ENCODE data around the gene TDG.

The TDG gene

DNA sequence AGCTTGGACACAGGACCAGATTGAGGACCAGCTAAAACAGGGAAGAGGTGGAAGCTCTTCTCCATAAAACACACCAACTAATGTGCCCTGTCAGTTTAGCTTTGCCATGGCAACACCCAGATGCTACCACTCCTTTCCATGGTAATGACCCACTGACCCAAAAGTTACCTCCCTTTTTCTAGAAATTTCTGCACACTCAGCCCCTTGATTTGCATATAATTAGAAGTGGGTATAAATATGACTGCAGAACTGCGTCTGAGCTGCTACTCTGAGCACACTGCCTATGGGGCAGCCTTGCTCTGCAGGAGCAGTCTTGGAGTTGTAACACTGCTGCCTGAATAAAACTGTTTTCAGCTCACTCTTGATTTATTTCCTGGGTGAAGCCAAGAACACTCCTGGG is 3.2 kb upstream of the TDG start:
- no peak for ATAC-seq
- no peak for TF ChIP-seq ZC3H10 (CRISPR knock-in tag; IDR thresholded peaks at IDR 0.05)
- no peak for TF ChIP-seq RARB (CRISPR knock-in tag; IDR thresholded peaks at IDR 0.05)
- TF ChIP-seq ESRRG (CRISPR knock-in tag; IDR thresholded peaks at IDR 0.05), result no peak
- no peak for TF ChIP-seq PPARA (CRISPR knock-in tag; IDR thresholded peaks at IDR 0.05; ENCODE audit: borderline replicate concordance)
- no peak for TF ChIP-seq ZFP3 (CRISPR knock-in tag; IDR thresholded peaks at IDR 0.05)
- no peak for TF ChIP-seq GLIS3 (CRISPR knock-in tag; IDR thresholded peaks at IDR 0.05)
- no peak for TF ChIP-seq ZNF565 (CRISPR knock-in tag; conservative IDR thresholded peaks at IDR 0.05; ENCODE audit: low read depth)
- TF ChIP-seq ARNTL (CRISPR knock-in tag; IDR thresholded peaks at IDR 0.05; ENCODE audit: borderline replicate concordance, low read depth), result no peak
- TF ChIP-seq, protein P1, sequence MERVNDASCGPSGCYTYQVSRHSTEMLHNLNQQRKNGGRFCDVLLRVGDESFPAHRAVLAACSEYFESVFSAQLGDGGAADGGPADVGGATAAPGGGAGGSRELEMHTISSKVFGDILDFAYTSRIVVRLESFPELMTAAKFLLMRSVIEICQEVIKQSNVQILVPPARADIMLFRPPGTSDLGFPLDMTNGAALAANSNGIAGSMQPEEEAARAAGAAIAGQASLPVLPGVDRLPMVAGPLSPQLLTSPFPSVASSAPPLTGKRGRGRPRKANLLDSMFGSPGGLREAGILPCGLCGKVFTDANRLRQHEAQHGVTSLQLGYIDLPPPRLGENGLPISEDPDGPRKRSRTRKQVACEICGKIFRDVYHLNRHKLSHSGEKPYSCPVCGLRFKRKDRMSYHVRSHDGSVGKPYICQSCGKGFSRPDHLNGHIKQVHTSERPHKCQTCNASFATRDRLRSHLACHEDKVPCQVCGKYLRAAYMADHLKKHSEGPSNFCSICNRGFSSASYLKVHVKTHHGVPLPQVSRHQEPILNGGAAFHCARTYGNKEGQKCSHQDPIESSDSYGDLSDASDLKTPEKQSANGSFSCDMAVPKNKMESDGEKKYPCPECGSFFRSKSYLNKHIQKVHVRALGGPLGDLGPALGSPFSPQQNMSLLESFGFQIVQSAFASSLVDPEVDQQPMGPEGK (CRISPR knock-in tag; IDR thresholded peaks at IDR 0.05; ENCODE audit: borderline replicate concordance), result no peak
- TF ChIP-seq ZNF8 (CRISPR knock-in tag; IDR thresholded peaks at IDR 0.05), result no peak
- TF ChIP-seq, protein P2, sequence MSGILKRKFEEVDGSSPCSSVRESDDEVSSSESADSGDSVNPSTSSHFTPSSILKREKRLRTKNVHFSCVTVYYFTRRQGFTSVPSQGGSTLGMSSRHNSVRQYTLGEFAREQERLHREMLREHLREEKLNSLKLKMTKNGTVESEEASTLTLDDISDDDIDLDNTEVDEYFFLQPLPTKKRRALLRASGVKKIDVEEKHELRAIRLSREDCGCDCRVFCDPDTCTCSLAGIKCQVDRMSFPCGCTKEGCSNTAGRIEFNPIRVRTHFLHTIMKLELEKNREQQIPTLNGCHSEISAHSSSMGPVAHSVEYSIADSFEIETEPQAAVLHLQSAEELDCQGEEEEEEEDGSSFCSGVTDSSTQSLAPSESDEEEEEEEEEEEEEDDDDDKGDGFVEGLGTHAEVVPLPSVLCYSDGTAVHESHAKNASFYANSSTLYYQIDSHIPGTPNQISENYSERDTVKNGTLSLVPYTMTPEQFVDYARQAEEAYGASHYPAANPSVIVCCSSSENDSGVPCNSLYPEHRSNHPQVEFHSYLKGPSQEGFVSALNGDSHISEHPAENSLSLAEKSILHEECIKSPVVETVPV (CRISPR knock-in tag; IDR thresholded peaks at IDR 0.05), result no peak
- no peak for TF ChIP-seq CSDC2 (CRISPR knock-in tag; IDR thresholded peaks at IDR 0.05)
- TF ChIP-seq ZNF70 (CRISPR knock-in tag; IDR thresholded peaks at IDR 0.05), result no peak
- TF ChIP-seq, protein P3, sequence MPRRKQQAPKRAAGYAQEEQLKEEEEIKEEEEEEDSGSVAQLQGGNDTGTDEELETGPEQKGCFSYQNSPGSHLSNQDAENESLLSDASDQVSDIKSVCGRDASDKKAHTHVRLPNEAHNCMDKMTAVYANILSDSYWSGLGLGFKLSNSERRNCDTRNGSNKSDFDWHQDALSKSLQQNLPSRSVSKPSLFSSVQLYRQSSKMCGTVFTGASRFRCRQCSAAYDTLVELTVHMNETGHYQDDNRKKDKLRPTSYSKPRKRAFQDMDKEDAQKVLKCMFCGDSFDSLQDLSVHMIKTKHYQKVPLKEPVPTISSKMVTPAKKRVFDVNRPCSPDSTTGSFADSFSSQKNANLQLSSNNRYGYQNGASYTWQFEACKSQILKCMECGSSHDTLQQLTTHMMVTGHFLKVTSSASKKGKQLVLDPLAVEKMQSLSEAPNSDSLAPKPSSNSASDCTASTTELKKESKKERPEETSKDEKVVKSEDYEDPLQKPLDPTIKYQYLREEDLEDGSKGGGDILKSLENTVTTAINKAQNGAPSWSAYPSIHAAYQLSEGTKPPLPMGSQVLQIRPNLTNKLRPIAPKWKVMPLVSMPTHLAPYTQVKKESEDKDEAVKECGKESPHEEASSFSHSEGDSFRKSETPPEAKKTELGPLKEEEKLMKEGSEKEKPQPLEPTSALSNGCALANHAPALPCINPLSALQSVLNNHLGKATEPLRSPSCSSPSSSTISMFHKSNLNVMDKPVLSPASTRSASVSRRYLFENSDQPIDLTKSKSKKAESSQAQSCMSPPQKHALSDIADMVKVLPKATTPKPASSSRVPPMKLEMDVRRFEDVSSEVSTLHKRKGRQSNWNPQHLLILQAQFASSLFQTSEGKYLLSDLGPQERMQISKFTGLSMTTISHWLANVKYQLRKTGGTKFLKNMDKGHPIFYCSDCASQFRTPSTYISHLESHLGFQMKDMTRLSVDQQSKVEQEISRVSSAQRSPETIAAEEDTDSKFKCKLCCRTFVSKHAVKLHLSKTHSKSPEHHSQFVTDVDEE (CRISPR knock-in tag; IDR thresholded peaks at IDR 0.05), result no peak
- no peak for TF ChIP-seq TOX (CRISPR knock-in tag; IDR thresholded peaks at IDR 0.05; ENCODE audit: borderline replicate concordance)
- TF ChIP-seq TCF4 (CRISPR knock-in tag; IDR thresholded peaks at IDR 0.05; ENCODE audit: borderline replicate concordance), result no peak
- TF ChIP-seq, protein P4, sequence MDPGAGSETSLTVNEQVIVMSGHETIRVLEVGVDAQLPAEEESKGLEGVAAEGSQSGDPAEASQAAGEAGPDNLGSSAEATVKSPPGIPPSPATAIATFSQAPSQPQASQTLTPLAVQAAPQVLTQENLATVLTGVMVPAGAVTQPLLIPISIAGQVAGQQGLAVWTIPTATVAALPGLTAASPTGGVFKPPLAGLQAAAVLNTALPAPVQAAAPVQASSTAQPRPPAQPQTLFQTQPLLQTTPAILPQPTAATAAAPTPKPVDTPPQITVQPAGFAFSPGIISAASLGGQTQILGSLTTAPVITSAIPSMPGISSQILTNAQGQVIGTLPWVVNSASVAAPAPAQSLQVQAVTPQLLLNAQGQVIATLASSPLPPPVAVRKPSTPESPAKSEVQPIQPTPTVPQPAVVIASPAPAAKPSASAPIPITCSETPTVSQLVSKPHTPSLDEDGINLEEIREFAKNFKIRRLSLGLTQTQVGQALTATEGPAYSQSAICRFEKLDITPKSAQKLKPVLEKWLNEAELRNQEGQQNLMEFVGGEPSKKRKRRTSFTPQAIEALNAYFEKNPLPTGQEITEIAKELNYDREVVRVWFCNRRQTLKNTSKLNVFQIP (CRISPR knock-in tag; IDR thresholded peaks at IDR 0.05; ENCODE audit: borderline replicate concordance, low read depth), result no peak
- no peak for TF ChIP-seq BACH2 (CRISPR knock-in tag; IDR thresholded peaks at IDR 0.05; ENCODE audit: borderline replicate concordance)

DNA sequence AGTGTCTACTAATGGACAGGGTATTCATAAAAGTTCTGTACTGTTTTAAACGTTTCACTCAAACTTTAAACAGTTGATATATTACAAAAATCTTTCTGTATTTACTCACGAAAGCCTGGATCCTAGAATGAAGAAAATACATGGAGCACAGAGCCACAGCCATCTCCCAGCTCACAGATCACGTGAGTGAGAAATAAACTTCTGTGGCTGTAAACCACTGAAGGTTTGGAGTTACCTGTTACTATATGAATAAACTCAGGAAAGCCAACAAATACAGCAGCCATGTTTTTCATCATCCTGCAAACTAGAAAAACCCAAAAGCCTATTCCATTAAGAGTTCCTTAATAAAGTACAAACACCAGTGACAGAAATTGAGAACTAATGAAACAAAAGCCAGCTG is 867 bp upstream of the TDG start:
- ATAC-seq, result no peak
- TF ChIP-seq ZC3H10 (CRISPR knock-in tag; IDR thresholded peaks at IDR 0.05), result no peak
- TF ChIP-seq, protein P3 (CRISPR knock-in tag; IDR thresholded peaks at IDR 0.05), result no peak
- no peak for TF ChIP-seq ZNF70 (CRISPR knock-in tag; IDR thresholded peaks at IDR 0.05)
- no peak for TF ChIP-seq ZNF565 (CRISPR knock-in tag; conservative IDR thresholded peaks at IDR 0.05; ENCODE audit: low read depth)
- TF ChIP-seq, protein P1 (CRISPR knock-in tag; IDR thresholded peaks at IDR 0.05; ENCODE audit: borderline replicate concordance), result no peak
- TF ChIP-seq TOX (CRISPR knock-in tag; IDR thresholded peaks at IDR 0.05; ENCODE audit: borderline replicate concordance), result no peak
- TF ChIP-seq TCF4 (CRISPR knock-in tag; IDR thresholded peaks at IDR 0.05; ENCODE audit: borderline replicate concordance), result no peak

Measured in SK-N-SH treated with all-trans-retinoic acid at 6 μM for 48 hours (cell line).